GM18508 (cell line): ENCODE data around the gene OR5K3.
"Not testable (repeated sequence)": the region's sequence is repeated elsewhere in the genome, so short reads cannot be mapped to it uniquely, and the experiment has no call there.

ENCODE experiments used
- ATAC-seq: cut with Tn5 transposase; IDR thresholded peaks from one replicate; pipeline ENCODE4 v1.9.1; 2021; ENCODE audit warnings: moderate number of reproducible peaks; ENCODE audit not compliant: insufficient read depth, unreplicated experiment

The OR5K3 gene, protein sequence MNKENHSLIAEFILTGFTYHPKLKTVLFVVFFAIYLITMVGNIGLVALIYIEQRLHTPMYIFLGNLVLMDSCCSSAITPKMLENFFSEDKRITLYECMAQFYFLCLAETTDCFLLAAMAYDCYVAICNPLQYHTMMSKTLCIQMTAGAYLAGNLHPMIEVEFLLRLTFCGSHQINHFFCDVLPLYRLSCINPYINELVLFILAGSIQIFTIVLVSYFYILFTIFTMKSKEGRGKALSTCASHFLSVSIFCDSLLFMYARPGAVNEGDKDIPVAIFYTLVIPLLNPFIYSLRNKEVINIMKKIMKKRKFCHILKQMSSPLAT

DNA sequence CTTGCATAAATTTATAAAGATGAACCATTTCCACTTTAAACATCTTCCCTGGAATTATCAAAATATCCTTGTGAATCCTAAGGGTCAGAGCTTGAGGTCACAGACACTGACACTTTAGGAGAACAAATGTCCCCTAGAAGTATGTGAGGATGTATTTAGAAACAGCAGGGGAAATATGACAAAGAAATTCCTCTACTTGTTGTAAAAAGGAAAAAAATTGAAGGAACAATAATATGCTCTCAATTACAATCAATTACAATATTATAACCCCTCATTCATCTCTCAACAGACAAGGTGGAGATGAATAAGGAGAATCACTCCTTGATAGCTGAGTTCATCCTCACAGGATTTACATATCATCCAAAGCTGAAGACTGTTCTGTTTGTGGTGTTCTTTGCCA is at the start of gene OR5K3:
Gene OR5K3 (plus strand): TSS at position 301 of the 400 bp plus-strand sequence. CDS start 0 bp downstream, at position 301.
- ATAC-seq: no peak

DNA sequence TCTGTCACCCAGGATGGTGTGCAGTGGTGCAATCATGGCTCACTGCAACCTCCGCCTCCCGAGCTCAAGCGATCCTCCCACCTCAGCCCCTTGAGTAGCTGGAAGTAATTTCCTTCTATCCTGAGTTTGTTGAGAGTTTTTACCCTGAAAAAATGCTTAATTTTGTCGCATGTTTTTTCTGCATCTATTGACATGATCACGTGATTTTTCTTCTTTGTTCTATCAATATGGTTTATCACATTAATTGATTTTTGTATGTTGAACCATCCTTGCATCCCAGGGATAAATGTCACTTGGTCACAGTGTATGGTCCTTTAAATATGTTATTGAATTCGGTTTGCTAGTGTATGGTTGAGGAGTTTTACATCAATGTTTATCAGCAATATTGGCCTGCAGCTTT is 48.7 kb upstream of the OR5K3 start:
- ATAC-seq: no peak

DNA sequence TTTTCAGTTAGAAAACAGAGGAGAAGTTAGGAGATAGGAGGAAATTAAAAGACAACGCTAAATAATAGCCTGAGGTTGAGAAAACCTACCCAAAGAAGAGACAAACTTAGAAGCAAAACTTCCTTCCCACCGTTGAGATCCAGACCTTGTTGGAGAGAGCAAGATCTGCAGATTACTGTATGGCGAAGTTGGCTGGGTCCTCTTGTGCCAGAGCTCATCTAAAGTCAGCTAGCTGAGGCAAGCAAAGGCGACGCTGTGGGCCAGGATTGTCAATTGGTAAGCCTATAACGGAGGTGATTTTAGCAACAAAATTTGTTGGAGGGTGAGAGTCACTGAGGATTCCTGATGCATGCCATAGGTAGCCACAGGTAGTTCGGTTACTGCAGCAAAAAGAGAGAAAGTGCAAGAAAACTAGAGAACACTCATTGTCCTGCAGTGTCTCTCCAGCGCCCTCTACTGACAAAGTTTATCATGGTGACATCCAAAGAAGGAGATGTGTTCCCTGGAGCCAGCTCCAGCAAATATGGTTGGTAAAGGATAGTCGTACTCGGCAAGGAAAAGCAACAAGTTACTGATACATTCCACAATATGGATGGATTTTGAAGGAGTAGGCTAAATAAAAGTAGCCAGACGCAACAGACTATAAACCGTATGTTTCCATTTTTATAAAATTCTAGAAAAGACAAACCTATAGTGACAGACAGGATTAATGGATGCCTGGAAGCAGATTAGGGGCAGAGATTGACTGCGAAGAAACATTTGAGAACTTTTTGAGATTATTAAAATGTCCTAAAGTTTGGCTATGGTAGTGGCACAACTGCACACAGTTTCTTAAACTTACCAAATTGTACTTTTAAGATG is 46.6 kb upstream of the OR5K3 start:
- ATAC-seq: no peak

DNA sequence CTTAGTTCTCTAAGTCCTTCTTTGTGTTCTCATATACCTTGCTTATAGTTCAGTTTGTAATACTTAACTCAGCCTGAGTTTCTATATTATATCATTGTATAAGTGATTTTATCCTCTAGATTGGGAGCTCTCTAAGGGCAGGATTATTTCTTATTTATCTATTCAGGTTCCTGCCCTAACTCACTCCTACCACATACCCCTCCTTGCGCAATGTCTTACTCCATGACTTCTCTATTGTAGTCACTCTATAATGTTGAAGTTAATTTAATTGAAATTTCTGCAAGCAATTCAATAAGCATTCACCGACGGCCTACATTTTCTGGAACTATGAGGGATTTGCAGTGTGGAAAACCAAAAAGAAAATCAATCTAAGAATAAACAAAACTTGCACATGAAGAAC is 40.4 kb upstream of the OR5K3 start:
- no peak for ATAC-seq

DNA sequence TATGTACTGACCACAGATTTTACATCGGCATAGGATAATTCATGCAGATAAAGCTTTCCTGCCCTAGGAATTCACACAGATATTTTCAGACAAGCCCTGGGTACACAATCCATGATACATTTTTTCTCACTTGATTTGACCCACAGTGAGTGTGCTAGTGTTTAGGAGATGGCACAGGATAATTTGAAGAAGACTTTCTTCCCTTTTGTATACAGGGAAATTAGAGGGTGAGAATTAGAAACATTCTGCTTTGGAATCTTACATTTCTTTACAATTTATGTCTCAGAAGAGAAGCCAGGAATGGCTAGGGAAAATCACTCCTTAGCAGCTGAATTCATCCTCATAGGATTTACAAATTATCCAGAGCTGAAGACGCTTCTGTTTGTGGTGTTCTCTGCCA is 36.9 kb upstream of the OR5K3 start, which contains the start of gene OR5K4:
Gene OR5K4 (plus strand): TSS at position 301 of the 400 bp plus-strand sequence. CDS start 0 bp downstream, at position 301.
- no peak for ATAC-seq

DNA sequence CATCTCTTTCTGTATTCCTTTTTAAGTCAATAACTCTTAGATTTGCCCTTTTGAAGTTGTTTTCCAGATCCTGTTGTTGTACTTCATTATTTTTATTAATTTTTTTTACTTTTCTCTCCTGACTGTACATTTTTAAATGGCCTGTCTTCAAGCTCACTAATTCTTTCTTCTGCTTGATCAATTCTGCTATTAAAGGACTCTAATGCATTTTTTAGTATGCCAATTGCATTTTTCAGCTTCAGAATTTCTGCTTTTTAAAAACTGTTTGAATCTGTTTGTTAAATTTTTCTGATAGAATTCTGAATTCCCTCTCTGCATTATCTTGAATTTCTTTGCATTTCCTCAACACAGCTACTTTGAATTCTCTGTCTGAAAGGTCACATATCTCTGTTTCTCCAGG is 31.2 kb upstream of the OR5K3 start:
- no peak for ATAC-seq

DNA sequence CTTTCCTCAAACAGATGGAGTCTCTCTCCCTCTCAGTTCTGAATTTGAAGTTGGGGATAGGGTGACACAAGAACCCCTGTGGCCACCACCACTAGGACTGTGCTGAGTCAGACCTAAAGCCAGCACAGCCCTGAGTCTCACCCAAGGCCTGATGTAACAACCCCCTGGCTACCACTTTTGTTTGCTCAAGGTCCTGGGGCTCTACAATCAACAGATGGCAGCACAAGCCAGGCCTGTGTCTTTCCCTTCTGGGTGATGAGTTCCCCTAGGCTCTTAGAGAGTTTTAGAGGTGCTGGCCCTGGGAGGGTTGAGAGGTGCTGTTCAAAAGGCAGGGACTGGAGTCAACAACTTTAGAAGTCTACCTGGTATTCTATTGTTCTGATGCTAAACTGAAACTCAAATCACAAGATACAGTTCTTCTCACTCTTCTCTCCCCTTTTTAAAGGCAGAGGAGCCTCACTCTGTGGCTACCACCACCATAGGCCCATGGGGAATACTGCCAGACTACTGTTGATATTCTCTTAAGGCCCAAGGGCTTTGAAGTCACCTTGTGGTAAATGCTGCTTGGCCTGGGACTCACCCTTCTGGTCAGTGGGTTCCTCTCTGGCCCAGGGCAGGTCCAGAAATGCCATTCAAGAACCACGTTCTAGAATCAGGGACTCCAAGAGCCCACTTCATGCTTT is 30.3 kb upstream of the OR5K3 start:
- ATAC-seq: no peak

DNA sequence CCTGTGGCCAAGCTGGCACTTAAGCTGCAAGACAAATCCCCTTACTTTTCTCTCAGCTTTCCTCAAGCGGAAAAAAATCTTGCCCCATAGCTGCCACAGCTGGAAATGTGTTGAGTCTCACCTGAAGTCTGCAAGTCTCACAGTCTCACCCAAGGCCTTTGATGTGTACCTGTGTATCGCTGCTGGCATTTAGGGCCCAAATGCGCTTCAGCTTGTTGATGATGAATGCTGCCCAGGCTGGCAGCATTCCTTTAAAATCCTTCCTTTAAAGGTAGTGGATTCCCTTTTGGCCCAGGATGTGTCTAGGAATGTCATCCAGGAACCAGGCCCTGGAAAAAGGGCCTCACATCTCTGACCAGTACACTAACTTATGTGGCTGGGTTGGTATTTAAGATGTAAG is 29.8 kb upstream of the OR5K3 start:
- no peak for ATAC-seq

DNA sequence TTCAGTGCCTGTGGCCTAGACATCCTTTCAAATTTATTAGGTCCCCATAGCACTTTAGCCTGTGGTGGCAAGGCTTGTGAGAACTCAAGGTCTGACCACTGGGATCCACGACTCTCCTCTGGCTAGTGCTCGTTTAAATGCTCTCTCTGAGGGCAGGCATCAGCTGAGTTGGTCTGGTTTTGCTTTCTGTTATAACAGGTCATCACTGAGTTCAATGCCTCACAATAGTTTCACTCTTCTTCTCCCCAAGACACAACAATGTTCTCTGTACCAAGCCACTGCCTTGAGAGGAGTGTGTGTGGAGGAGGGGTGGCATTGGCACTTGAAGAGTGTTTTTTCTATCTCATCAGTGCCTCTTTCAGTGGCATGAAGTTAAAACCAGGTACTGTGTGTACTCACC is 29.2 kb upstream of the OR5K3 start:
- no peak for ATAC-seq

DNA sequence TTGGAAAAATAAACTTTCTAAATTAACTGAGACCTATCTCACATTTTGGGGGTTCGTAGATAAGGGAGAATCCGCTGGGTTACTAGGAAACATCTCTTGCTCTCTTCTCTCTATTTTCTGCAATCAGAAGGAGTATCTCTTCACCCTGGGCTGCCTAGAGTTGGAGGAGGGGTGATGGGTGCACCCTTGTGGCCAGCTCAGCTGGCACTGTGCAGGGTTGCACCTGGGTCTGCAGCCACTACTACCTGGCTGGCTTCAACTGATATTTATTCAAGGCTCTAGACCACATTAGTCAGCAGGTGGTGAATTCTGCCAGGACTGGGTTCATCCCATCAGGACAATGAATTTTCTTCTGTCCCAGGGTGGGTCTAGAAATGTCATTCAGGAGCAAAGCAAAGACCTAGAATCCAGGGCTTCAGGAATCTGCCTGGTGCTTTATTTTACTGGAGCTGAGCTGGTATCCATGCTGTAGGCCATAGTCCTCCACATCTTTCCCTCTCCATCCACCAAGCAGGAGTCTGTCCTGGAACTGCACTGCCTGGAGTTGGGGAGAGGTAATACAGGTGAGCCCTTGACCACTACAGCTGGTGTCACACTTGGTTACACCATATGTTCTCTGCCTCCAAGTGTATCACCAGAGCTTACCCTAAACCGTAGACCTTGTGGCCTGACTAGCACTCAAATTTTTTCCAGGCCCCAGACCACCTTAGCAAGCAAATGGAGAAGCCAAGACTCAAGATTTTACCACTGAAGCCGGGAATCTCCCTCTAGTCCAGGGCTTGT is 22.8 kb upstream of the OR5K3 start:
- ATAC-seq: no peak

DNA sequence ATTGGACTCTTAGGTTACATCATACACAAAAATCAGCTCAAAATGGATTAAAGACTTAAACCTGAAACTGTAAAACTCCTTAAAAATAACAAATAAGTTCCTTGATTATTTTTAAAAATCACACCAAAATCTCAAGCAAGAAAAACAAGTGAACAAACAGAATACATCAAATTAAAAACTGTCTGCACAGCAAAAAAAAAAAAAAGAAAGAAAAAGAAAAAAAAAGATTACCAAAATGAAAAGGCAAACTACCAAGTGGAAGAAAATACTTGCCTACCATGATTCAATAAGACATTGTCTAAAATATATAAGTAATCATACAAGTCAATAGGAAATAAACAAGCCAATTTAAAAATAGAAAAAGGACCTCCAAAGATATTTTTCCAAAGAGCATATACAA is 19.3 kb upstream of the OR5K3 start:
- no peak for ATAC-seq

DNA sequence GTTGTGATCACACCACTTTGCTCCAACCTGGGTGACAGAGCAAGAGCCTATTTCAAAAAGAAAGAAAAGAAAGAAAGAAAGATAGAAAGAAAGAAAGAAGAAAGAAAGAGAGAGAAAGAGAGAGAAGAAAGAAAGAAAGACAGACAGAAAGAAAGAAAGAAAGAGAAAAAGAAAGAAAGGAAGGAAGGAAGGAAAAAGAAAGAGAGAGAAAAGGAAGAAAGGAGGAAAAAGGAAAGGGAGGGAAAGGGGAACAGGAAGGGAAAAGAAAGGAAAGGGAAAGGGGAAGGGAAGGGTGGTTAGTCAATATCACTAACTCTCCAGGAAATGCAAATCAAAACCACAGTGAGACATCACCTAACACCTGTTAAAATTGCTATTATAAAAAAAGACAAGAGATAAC is 18.6 kb upstream of the OR5K3 start:
- no peak for ATAC-seq

DNA sequence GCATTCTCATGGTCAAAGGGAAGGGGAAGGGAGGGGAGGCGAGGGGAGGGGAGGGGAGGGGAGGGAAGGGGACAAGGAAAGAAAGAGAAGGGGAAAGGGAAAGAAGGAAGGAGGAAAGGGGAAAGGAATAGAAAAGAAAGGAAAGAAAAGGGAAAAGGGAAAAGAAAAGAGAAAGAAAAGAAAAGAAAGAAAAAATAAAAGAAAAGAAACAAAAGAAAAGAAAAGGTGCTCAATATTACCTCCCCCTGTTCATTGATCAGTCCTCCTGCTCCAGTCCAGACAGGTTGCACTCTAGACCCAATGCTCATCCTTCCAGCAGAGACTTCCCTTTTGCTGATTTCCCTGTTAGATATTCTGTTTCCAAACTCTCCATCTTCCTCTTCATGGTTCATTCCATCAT is 18.0 kb upstream of the OR5K3 start:
- no peak for ATAC-seq

DNA sequence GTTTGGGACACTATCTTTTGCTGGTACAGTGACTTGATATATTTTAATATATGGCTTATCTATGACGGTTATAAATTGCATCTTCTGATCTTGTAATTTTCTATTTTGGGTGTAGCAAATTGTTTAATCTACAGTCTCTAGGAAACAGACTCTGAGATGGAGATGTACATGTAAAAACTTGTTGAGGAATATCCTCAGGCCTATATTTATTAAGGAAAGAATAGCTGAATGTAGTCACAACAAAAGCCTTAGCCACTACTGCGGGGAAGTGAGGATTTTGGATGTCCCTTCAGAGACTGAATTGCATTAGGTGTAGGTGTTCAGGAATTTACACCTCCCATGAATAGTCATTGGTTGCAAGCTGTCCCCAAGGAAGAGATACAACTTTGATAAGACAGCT is 13.8 kb upstream of the OR5K3 start:
- ATAC-seq: no peak

DNA sequence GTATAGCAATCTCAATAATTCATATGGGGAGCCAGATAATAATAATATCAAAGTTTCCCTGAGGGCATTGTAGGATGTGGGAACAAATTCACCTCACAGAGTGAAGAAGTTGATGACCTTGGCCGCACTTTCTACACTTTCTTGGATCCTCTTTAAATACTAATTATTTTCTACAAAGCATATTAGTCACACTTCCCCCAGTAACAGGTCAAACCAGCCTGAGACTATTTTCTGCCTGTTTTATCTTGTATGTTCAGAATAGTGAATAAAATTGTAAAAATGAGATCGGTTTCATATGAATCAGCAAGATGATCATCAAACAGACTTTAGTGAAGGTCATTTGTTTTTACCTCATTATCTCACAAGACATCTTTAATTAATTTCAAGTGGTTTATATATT is 2.3 kb upstream of the OR5K3 start:
- ATAC-seq: no peak

DNA sequence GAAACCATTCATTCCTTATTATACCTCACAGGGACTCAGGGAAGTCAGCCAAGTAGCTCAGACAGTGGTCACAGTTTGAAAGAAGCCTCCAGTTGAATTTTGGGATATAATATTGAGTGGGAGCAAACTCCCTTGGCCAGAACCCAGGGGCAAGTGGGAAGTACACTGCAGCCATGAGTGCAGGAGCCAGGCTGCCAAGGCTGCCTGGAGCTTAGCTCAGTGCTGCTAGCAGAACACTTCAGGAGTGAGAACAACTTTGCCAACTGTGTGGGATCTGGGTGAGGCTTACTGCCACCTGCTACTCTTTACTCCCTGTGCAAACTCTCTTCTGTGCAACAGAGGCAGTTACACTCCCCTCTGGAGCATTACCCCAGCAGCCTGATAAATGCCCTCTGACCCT is 4.6 kb downstream of the OR5K3 start:
- no peak for ATAC-seq

DNA sequence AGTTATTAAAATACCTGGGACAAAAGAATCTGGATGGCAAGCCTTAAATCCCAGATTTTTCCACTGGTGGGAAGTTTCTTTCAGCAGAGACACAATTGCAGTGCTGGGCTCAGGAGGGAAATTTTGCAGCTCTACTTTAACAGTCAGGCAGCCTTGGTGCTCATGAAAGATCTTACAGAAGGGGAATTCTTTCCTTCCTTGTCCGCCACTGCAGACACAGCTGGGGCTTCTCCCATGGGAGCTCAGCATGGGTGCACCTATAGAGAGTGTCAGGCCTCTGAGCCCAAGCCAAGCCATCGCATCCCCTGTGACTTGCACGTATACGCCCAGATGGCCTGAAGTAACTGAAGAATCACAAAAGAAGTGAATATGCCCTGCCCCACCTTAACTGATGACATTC is 6.0 kb downstream of the OR5K3 start:
- not testable (repeated sequence) for ATAC-seq

DNA sequence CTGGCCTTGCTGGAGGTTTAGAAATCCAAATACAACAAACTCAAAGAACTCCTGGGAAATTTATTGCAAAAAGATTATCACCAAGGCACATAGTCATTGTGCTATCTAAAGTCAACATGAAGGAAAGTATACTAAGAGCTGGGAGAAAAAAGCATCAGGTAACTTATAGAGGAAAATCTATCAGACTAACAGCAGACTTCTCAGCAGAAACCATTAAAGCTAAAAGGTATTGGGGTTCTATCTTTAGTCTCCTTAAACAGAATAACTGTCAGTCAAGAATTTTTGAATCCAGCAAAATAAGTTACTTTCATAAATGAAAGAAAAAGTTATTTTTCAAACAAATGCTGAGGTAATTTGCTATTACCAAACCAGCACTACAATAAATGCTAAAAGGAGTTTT is 8.0 kb downstream of the OR5K3 start:
- no peak for ATAC-seq

DNA sequence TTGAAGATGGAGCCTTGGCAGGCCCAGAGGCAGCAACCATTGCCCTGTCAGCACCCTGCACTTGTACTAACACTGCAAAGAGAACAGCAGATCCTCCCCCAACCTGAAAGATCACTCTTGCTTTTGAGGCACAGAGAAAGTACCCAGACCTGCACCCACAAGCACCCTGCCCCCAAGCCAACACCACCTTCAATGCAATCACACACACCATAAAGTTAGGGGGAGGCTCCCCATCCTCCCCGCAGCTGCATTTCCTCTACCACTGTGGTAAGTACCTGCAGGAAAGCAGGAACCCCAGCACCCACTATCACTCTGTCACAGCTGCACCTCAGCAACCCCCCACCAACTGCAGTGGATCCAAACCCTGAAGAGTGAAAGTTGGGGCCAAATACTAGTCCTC is 12.0 kb downstream of the OR5K3 start:
- ATAC-seq: no peak

DNA sequence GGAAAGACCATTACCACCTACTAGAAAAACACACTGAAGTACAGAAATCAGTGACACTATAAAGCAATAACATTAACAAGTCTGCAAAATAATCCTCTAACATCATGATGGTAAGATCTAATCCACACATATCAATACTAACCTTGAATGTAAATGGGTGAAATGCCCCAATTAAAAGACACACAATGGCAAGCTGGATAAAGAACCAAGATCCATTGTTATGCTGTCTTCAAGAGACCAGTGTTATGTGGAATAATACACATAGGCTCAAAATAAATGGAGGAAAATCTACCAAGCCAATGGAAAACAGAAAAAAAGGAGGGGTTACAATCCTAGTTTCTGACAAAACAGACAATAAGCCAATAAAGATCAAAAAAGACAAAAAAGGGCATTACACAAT is 13.5 kb downstream of the OR5K3 start:
- ATAC-seq: no peak
